Measurements from ENCODE around the gene FAM76A. TPM values are rescaled to one million over a fixed set of nuclear protein-coding genes. Genes with fewer than 3 reads are reported as not detected.
"Not testable (repeated sequence)": the region's sequence is repeated elsewhere in the genome, so short reads cannot be mapped to it uniquely, and the experiment has no call there.

The FAM76A gene
- total RNA-seq, 2 experiments from 2014 or later = 9.3 to 10.6 TPM

- ChIA-PET POLR2A (interaction anchor here (0.6 to 2.4 kb wide), 13 partner anchors 9 to 732 kb away, joined by 3 to 35 read pairs (median 4); partner anchors contain the start of genes FAM76A, IFI6, PPP1R8 and RCC1), CTCF (interaction anchor here (0.7 to 1.6 kb wide), 5 partner anchors 18 to 171 kb away, joined by 3 to 4 read pairs (median 3); partner anchors contain the start of gene FAM76A)
Observed at GRCh38 chr1:27772932-27773825, 47.4 kb downstream of the FAM76A start, which contains the start of gene STX12. Gene STX12, plus strand, starts transcription at chr1:27773219. Its CDS starts 89 bp downstream, at chr1:27773308.

GRCh38 chr1:27773826-27774445 is 48.2 kb downstream of the FAM76A start:
- ChIA-PET CTCF (interaction anchor here (0.9 to 1.6 kb wide), 4 partner anchors 104 to 172 kb away, joined by 3 read pairs; no protein-coding TSS in a partner anchor), POLR2A (interaction anchor here (0.5 to 2.4 kb wide), 9 partner anchors 48 to 732 kb away, joined by 3 to 35 read pairs (median 5); partner anchors contain the start of genes FAM76A, PPP1R8 and RCC1)

GRCh38 chr1:27774654-27775053 is 48.9 kb downstream of the FAM76A start:
- ChIA-PET POLR2A (interaction anchor here (0.5 to 2.4 kb wide), 3 partner anchors 56 to 611 kb away, joined by 4 to 23 read pairs (median 5); partner anchors contain the start of gene PPP1R8), CTCF (interaction anchor here (0.9 to 1.6 kb wide), 2 partner anchors 104 to 105 kb away, joined by 3 read pairs; no protein-coding TSS in a partner anchor)

- CTCF ChIA-PET = interaction anchor here (1.4 kb wide), 1 partner anchor 106 kb away, joined by 4 read pairs; no protein-coding TSS in a partner anchor
Observed at GRCh38 chr1:27775336-27775735, 49.6 kb downstream of the FAM76A start.

GRCh38 chr1:27776276-27776675 is 50.5 kb downstream of the FAM76A start:
- CTCF ChIA-PET = interaction anchor here (1.4 kb wide), 1 partner anchor 107 kb away, joined by 4 read pairs; no protein-coding TSS in a partner anchor
- POLR2A ChIA-PET = not testable (repeated sequence)

More at GRCh38 chr1:27775336-27775735, 49.6 kb downstream of the FAM76A start:
- POLR2A ChIA-PET = not testable (repeated sequence)

GRCh38 chr1:27778056-27778455 is 52.3 kb downstream of the FAM76A start:
- ChIA-PET POLR2A (no interaction called here), CTCF (no interaction called here)

- POLR2A ChIA-PET = interaction anchor here (0.7 kb wide), 1 partner anchor 272 kb away, joined by 7 read pairs; no protein-coding TSS in a partner anchor
- CTCF ChIA-PET = no interaction called here
Observed at GRCh38 chr1:27779122-27779521, 53.4 kb downstream of the FAM76A start.

- CTCF ChIA-PET = no interaction called here
- POLR2A ChIA-PET = interaction anchor here (0.8 kb wide), 1 partner anchor 11 kb away, joined by 4 read pairs; the partner anchor contains the start of gene STX12
Observed at GRCh38 chr1:27782950-27783349, 57.2 kb downstream of the FAM76A start.

GRCh38 chr1:27784700-27785099 is 58.9 kb downstream of the FAM76A start:
- ChIA-PET CTCF (no interaction called here), POLR2A (interaction anchor here (1.0 kb wide), 1 partner anchor 12 kb away, joined by 3 read pairs; the partner anchor contains the start of gene STX12)

- ChIA-PET POLR2A (no interaction called here), CTCF (interaction anchor here (0.5 to 1.3 kb wide), 3 partner anchors 47 to 347 kb away, joined by 3 read pairs; no protein-coding TSS in a partner anchor)
Observed at GRCh38 chr1:27785781-27786455, 60.2 kb downstream of the FAM76A start.

- ChIA-PET CTCF (no interaction called here), POLR2A (interaction anchor here (1.1 kb wide), 1 partner anchor 43 kb away, joined by 4 read pairs; the partner anchor contains the start of gene PPP1R8)
Observed at GRCh38 chr1:27787895-27788294, 62.1 kb downstream of the FAM76A start.

- ChIA-PET CTCF (interaction anchor here (1.1 to 1.5 kb wide), 2 partner anchors 68 to 120 kb away, joined by 3 to 4 read pairs; no protein-coding TSS in a partner anchor), POLR2A (no interaction called here)
Observed at GRCh38 chr1:27789540-27790041, 63.8 kb downstream of the FAM76A start.

- POLR2A ChIA-PET = not testable (repeated sequence)
- CTCF ChIA-PET = interaction anchor here (1.5 kb wide), 1 partner anchor 121 kb away, joined by 4 read pairs; no protein-coding TSS in a partner anchor
Observed at GRCh38 chr1:27790270-27790669, 64.5 kb downstream of the FAM76A start.

- POLR2A ChIA-PET = no interaction called here
- CTCF ChIA-PET = no interaction called here
Observed at GRCh38 chr1:27795601-27796000, 69.8 kb downstream of the FAM76A start.

- POLR2A ChIA-PET = no interaction called here
Observed at GRCh38 chr1:27804791-27805190, 79.0 kb downstream of the FAM76A start.

GRCh38 chr1:27806758-27807157 is 81.0 kb downstream of the FAM76A start:
- ChIA-PET POLR2A (no interaction called here), CTCF (no interaction called here)

More at GRCh38 chr1:27804791-27805190, 79.0 kb downstream of the FAM76A start:
- CTCF ChIA-PET = no interaction called here

- POLR2A ChIA-PET = no interaction called here
- CTCF ChIA-PET = no interaction called here
Observed at GRCh38 chr1:27807385-27807784, 81.6 kb downstream of the FAM76A start.

GRCh38 chr1:27808131-27808530 is 82.4 kb downstream of the FAM76A start:
- POLR2A ChIA-PET, CTCF ChIA-PET: not testable (repeated sequence)

- CTCF ChIA-PET = no interaction called here
- POLR2A ChIA-PET = no interaction called here
Observed at GRCh38 chr1:27809883-27810282, 84.1 kb downstream of the FAM76A start.
